ENCODE data around the gene DLL3. TPM values are rescaled to one million over a fixed set of nuclear protein-coding genes. Genes with fewer than 3 reads are reported as not detected.

DLL3 gene
- total RNA-seq, 1 experiment from 2014 or later, result 1.4 TPM

DNA sequence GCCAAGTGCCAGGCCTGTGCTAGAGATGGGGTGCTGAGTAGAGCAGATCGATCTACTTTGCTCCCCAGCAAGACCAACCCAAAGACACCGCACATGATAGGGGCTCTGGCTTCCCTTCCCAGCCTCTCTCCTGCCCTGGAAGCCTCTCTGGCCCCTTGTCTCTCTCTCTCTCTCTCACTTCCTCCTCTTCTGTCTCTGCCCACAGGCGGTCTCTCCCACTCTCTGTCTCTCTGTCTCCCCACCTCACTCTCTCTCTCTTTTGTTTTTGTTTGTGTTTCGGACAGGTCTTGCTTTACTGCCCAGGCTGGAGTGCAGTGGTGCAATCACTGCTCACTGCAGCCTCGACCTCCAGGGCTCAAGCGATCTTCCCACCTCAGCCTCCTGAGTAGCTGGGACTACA is 17.5 kb downstream of the DLL3 start:
- Histone ChIP-seq H3K4me3 (no peak overlapping the region), H3K27ac (no peak overlapping the region), H4K20me1 (ENCODE audit: insufficient read depth) (no peaks in the 10 kb centered on the region), H3K9me3 (ENCODE audit: insufficient read depth, low read depth) (no peaks in the 10 kb centered on the region), H2AFZ (no peak overlapping the region), H3K36me3 (ENCODE audit: low read depth) (no peaks in the 10 kb centered on the region), H3F3A (ENCODE audit: insufficient read depth, low read depth) (peaks cover 4% of the 10 kb centered on the region; the same call in 1 of the 2 replicates), H3K9me2 (ENCODE audit: insufficient read depth) (no peaks in the 10 kb centered on the region), H3K4me1 (replicated peaks; ENCODE audit: insufficient read depth) (no peaks in the 10 kb centered on the region), H3K79me2 (ENCODE audit: low read depth) (no peaks in the 10 kb centered on the region), H3K27me3 (ENCODE audit: insufficient read depth, low read depth) (peaks cover 3% of the 10 kb centered on the region; the same call in 1 of the 2 replicates), H3K4me2 (no peak overlapping the region)
- DNase-seq, result no peak
- ChIA-PET CTCF (no interaction called here), POLR2A (ENCODE audit: unreplicated experiment) (interaction anchor here (0.6 kb wide), 1 partner anchor 61 kb away, joined by 13 read pairs; no protein-coding TSS in a partner anchor)
- no TSS peak for BruUV-seq (replicated peaks)
- intact Hi-C loops (cut with micrococcal nuclease; ENCODE audit: unreplicated experiment), result no loop called here
- TF ChIP-seq, protein P1, sequence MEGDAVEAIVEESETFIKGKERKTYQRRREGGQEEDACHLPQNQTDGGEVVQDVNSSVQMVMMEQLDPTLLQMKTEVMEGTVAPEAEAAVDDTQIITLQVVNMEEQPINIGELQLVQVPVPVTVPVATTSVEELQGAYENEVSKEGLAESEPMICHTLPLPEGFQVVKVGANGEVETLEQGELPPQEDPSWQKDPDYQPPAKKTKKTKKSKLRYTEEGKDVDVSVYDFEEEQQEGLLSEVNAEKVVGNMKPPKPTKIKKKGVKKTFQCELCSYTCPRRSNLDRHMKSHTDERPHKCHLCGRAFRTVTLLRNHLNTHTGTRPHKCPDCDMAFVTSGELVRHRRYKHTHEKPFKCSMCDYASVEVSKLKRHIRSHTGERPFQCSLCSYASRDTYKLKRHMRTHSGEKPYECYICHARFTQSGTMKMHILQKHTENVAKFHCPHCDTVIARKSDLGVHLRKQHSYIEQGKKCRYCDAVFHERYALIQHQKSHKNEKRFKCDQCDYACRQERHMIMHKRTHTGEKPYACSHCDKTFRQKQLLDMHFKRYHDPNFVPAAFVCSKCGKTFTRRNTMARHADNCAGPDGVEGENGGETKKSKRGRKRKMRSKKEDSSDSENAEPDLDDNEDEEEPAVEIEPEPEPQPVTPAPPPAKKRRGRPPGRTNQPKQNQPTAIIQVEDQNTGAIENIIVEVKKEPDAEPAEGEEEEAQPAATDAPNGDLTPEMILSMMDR (conservative IDR thresholded peaks at IDR 0.05), result no peak

DNA sequence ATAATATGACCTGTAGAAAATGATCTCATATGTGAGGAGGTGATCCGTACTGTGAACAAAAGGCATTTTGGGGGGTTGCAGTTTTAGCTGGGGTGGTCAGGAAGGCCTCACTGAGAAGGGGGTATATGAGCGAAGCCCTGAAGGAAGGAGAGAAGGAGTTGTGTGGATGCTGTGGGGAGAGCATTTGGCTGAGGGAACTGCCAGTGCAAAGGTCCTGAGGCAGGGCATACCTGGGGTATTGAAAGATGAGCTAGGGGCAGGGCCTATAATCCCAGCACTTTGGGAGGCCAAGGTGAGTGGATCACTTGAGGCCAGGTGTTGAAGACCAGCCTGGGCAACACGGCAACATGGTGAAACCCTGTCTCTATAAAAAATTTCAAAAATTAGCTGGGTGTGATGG is 18.7 kb downstream of the DLL3 start:
- no peak overlapping the region for H3K27ac ChIP-seq
- H3F3A ChIP-seq (ENCODE audit: insufficient read depth, low read depth), result peaks cover 4% of the 10 kb centered on the region; the same call in 1 of the 2 replicates
- no peak overlapping the region for H3K4me3 ChIP-seq
- no peaks in the 10 kb centered on the region for H3K36me3 ChIP-seq (ENCODE audit: low read depth)
- no peaks in the 10 kb centered on the region for H3K4me1 ChIP-seq (replicated peaks; ENCODE audit: insufficient read depth)
- BruUV-seq (replicated peaks), result no TSS peak
- no peak for DNase-seq
- no peaks in the 10 kb centered on the region for H3K9me3 ChIP-seq (ENCODE audit: insufficient read depth, low read depth)
- TF ChIP-seq, protein P1 (conservative IDR thresholded peaks at IDR 0.05), result no peak
- no peak for TF ChIP-seq EZH2 (IDR thresholded peaks at IDR 0.05; ENCODE audit: low read depth)
- H2AFZ ChIP-seq, result no peak overlapping the region
- peaks cover 3% of the 10 kb centered on the region; the same call in 1 of the 2 replicates for H3K27me3 ChIP-seq (ENCODE audit: insufficient read depth, low read depth)
- intact Hi-C loops (cut with micrococcal nuclease; ENCODE audit: unreplicated experiment), result no loop called here
- no peaks in the 10 kb centered on the region for H3K79me2 ChIP-seq (ENCODE audit: low read depth)
- H3K4me2 ChIP-seq, result no peak overlapping the region
- CTCF ChIA-PET, result interaction anchor here (1.2 kb wide), 1 partner anchor 19 kb away, joined by 4 read pairs; no protein-coding TSS in a partner anchor
- no peaks in the 10 kb centered on the region for H4K20me1 ChIP-seq (ENCODE audit: insufficient read depth)
- POLR2A ChIA-PET (ENCODE audit: unreplicated experiment), result interaction anchor here (0.6 kb wide), 1 partner anchor 899 kb away, joined by 11 read pairs; the partner anchor contains the start of gene EIF3K
- no peaks in the 10 kb centered on the region for H3K9me2 ChIP-seq (ENCODE audit: insufficient read depth)

DNA sequence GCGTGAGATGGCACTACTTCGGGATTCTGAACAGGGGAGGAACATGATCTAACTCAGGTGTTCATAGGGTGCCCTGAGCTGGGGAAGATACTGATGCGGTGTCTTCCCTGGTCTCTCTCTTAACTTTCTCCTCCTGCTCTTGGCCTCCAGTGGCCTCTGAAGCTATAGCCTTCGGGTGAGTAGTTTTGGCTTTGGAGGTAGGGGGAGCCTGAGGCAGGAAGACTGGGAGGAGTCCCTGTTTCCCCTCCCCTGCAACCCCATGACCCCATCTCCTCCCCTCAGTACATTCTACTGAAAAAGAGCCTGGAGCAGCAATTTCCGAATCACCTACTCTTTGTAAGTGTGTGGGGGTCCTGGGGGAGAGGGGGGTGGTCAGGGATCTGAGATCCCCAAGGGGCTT is 19.7 kb downstream of the DLL3 start:
- ChIA-PET POLR2A (ENCODE audit: unreplicated experiment) (interaction anchor here (0.5 to 0.9 kb wide), 3 partner anchors 83 to 900 kb away, joined by 3 to 19 read pairs (median 11); partner anchors contain the start of genes EIF3K and RPS16), CTCF (interaction anchor here (0.6 to 1.4 kb wide), 3 partner anchors 20 to 97 kb away, joined by 4 to 20 read pairs (median 5); no protein-coding TSS in a partner anchor)
- DNase-seq, result no peak
- Histone ChIP-seq H3K9me3 (ENCODE audit: insufficient read depth, low read depth) (no peaks in the 10 kb centered on the region), H3F3A (ENCODE audit: insufficient read depth, low read depth) (peaks cover 4% of the 10 kb centered on the region; the same call in 1 of the 2 replicates), H3K4me2 (peak overlapping the region; percentile 77), H3K9me2 (ENCODE audit: insufficient read depth) (no peaks in the 10 kb centered on the region), H2AFZ (no peak overlapping the region), H3K79me2 (ENCODE audit: low read depth) (no peaks in the 10 kb centered on the region), H4K20me1 (ENCODE audit: insufficient read depth) (no peaks in the 10 kb centered on the region), H3K4me1 (replicated peaks; ENCODE audit: insufficient read depth) (no peaks in the 10 kb centered on the region), H3K27ac (no peak overlapping the region), H3K36me3 (ENCODE audit: low read depth) (no peaks in the 10 kb centered on the region), H3K4me3 (peak overlapping the region; percentile 38; the same call in 1 of the 2 replicates), H3K27me3 (ENCODE audit: insufficient read depth, low read depth) (peaks cover 3% of the 10 kb centered on the region; the same call in 1 of the 2 replicates)
- no TSS peak for BruUV-seq (replicated peaks)
- TF ChIP-seq, protein P1 (conservative IDR thresholded peaks at IDR 0.05), result no peak
- intact Hi-C loops (cut with micrococcal nuclease; ENCODE audit: unreplicated experiment), result no loop called here

All from PC-9 (cell line).